CD4-positive, alpha-beta memory T cell (primary cell): Measurements from ENCODE around the gene TSPAN1. TPM values are rescaled to one million over a fixed set of nuclear protein-coding genes. Genes with fewer than 3 reads are reported as not detected.

Experiments used
- CTCF ChIA-PET: fragments of 350-600 bp; sonication (Branson Sonifier 250); formaldehyde crosslinking; loops from one replicate; lab custom pipeline; 2021; ENCODE audit warnings: inconsistent platforms; ENCODE audit not compliant: partially characterized antibody; lab: Charles Lee
- POLR2A ChIA-PET: fragments of 350-600 bp; sonication (Branson Sonifier 250); formaldehyde crosslinking; loops from one replicate; lab custom pipeline; 2021; ENCODE audit not compliant: partially characterized antibody; lab: Charles Lee
- DNase-seq, 5 donors: peaks; one replicate each; pipeline versions ENCODE4 v3.0.0 to v3.0.0-alpha.2; 2020 to 2022; ENCODE audit warnings: mixed read lengths in 1 of 5
- H3K27ac ChIP-seq: one replicate; pipeline ENCODE4 v1.7.0; 2013; ENCODE audit warnings: low read depth, low read length
- H3K27me3 ChIP-seq: 2 replicates; pipeline ENCODE4 v1.7.0; 2013; ENCODE audit warnings: mild to moderate bottlenecking, low read length, moderate library complexity; ENCODE audit not compliant: insufficient read depth
- H3K36me3 ChIP-seq: 2 replicates; pipeline ENCODE4 v1.7.0; 2013; ENCODE audit warnings: mild to moderate bottlenecking, low read length, moderate library complexity; ENCODE audit not compliant: insufficient read depth
- H3K4me1 ChIP-seq: 2 replicates; pipeline ENCODE4 v1.7.0; 2013; ENCODE audit warnings: mild to moderate bottlenecking, low read length, moderate library complexity; ENCODE audit not compliant: insufficient read depth
- H3K4me3 ChIP-seq, 2 donors: one replicate each; pipeline ENCODE4 v1.7.0; 2013; ENCODE audit warnings: low read length in 2 of 2, mild to moderate bottlenecking in 1 of 2
- H3K9me3 ChIP-seq, 2 donors: one replicate each; pipeline ENCODE4 v1.7.0; 2013; ENCODE audit warnings: low read length in 2 of 2, control low read depth in 1 of 2; ENCODE audit not compliant: control insufficient read depth in 1 of 2
- H3K27ac Mint-ChIP-seq, 7 donors: one replicate each; pipeline ENCODE4 v1.8.0; 2020 to 2021; ENCODE audit warnings: mixed read lengths in 7 of 7, mild to moderate bottlenecking in 6 of 7, inconsistent platforms in 3 of 7, moderate library complexity in 3 of 7
- H3K27me3 Mint-ChIP-seq, 2 donors: one replicate each; pipeline ENCODE4 v1.8.0; 2020 to 2021; ENCODE audit warnings: mixed read lengths in 2 of 2
- H3K36me3 Mint-ChIP-seq, 2 donors: one replicate each; pipeline ENCODE4 v1.8.0; 2020 to 2021; ENCODE audit warnings: mixed read lengths in 2 of 2, inconsistent platforms in 1 of 2, mild to moderate bottlenecking in 1 of 2
- H3K4me1 Mint-ChIP-seq, 4 donors: one replicate each; pipeline ENCODE4 v1.8.0; 2020 to 2021; ENCODE audit warnings: mixed read lengths in 4 of 4, mild to moderate bottlenecking in 1 of 4
- H3K4me3 Mint-ChIP-seq, 8 donors: one replicate each; pipeline ENCODE4 v1.8.0; 2020 to 2021; ENCODE audit warnings: mixed read lengths in 8 of 8, mild to moderate bottlenecking in 7 of 8, moderate library complexity in 6 of 8, inconsistent platforms in 3 of 8
- H3K9me3 Mint-ChIP-seq, 8 donors: one replicate each; pipeline ENCODE4 v1.8.0; 2020 to 2021; ENCODE audit warnings: mixed read lengths in 8 of 8, mild to moderate bottlenecking in 5 of 8, inconsistent platforms in 3 of 8, moderate library complexity in 1 of 8
- intact Hi-C: fragments of 100-400 bp; cut with micrococcal nuclease; formaldehyde crosslinking; loops from one replicate; pipeline ENCODE4 v1.15.1; 2023
- polyA plus RNA-seq, 2 donors: library from polyadenylated mRNA; unstranded; fragments of 300-500 nt; fragmentation: Illumina TruSeq; gene quantifications; one replicate each; pipeline ENCODE4 v1.2.3, GENCODE V29; 2021
- total RNA-seq, 2 experiments: library from RNA; stranded (reverse); gene quantifications; one replicate each; pipeline ENCODE4 v1.2.3, GENCODE V29; 2021

Gene TSPAN1
- total and polyA plus RNA-seq, 4 experiments from 2014 or later = not detected

GRCh38 chr1:46183079-46183847 lies 8.4 kb downstream of the TSPAN1 start:
- intact Hi-C loops = no loop called here
- Histone ChIP-seq H3K27me3 (no peaks in the 10 kb centered on the region), H3K4me3 (no peak overlapping the region), H3K9me3 (no peaks in the 10 kb centered on the region), H3K27ac (no peak overlapping the region), H3K36me3 (peaks cover under 1% of the 10 kb centered on the region), H3K4me1 (peaks cover 6% of the 10 kb centered on the region)
- Mint-ChIP-seq H3K27me3 (no peaks in the 10 kb centered on the region), H3K4me3 (no peak overlapping the region), H3K9me3 (no peaks in the 10 kb centered on the region), H3K27ac (peak overlapping the region in 1 of 7 donors; percentile 47), H3K4me1 (peaks cover 2 to 12% (median 8%) of the 10 kb centered on the region in 4 donors), H3K36me3 (peaks cover 8% of the 10 kb centered on the region in 2 donors)
- DNase-seq = no peak
- CTCF ChIA-PET = interaction anchor here (1.2 to 10.8 kb wide), 5 partner anchors 12 to 147 kb away, joined by 4 to 162 read pairs (median 13); no protein-coding TSS in a partner anchor
- POLR2A ChIA-PET = interaction anchor here (1.3 to 1.4 kb wide), 2 partner anchors 8 to 150 kb away, joined by 3 to 4 read pairs; partner anchors contain the start of gene TSPAN1

GRCh38 chr1:46183926-46184557 lies 9.2 kb downstream of the TSPAN1 start:
- no peak overlapping the region for H3K27ac Mint-ChIP-seq
- POLR2A ChIA-PET = interaction anchor here (1.3 to 1.4 kb wide), 2 partner anchors 9 to 150 kb away, joined by 3 to 4 read pairs; partner anchors contain the start of gene TSPAN1
- CTCF ChIA-PET = interaction anchor here (1.2 to 10.8 kb wide), 4 partner anchors 12 to 148 kb away, joined by 4 to 162 read pairs (median 12); no protein-coding TSS in a partner anchor

GRCh38 chr1:46184920-46185658 lies 10.2 kb downstream of the TSPAN1 start:
- intact Hi-C loops = no loop called here
- peaks cover 8% of the 10 kb centered on the region for H3K36me3 ChIP-seq
- Mint-ChIP-seq H3K27me3 (no peaks in the 10 kb centered on the region), H3K36me3 (peaks cover 15 to 19% of the 10 kb centered on the region in 2 donors), H3K9me3 (no peaks in the 10 kb centered on the region), H3K27ac (peak overlapping the region in 2 of 7 donors; percentile 46 to 68), H3K4me1 (peaks cover 2 to 12% (median 8%) of the 10 kb centered on the region in 4 donors), H3K4me3 (no peak overlapping the region)
- no peaks in the 10 kb centered on the region for H3K27me3 ChIP-seq
- H3K4me1 ChIP-seq = peaks cover 6% of the 10 kb centered on the region
- no peak overlapping the region for H3K4me3 ChIP-seq
- ChIA-PET CTCF (interaction anchor here (10.8 kb wide), 1 partner anchor 149 kb away, joined by 162 read pairs; no protein-coding TSS in a partner anchor), POLR2A (no interaction called here)
- no peaks in the 10 kb centered on the region for H3K9me3 ChIP-seq
- peak in 1 of 5 donors; percentile 8 for DNase-seq
- H3K27ac ChIP-seq = no peak overlapping the region

More at GRCh38 chr1:46183926-46184557, 9.2 kb downstream of the TSPAN1 start:
- Mint-ChIP-seq H3K4me3 (no peak overlapping the region), H3K36me3 (peaks cover 10 to 13% of the 10 kb centered on the region in 2 donors), H3K27me3 (no peaks in the 10 kb centered on the region), H3K4me1 (peaks cover 2 to 12% (median 8%) of the 10 kb centered on the region in 4 donors), H3K9me3 (no peaks in the 10 kb centered on the region)
- H3K27me3 ChIP-seq = no peaks in the 10 kb centered on the region
- H3K36me3 ChIP-seq = peaks cover 8% of the 10 kb centered on the region
- no peaks in the 10 kb centered on the region for H3K9me3 ChIP-seq
- intact Hi-C loops = no loop called here
- H3K4me3 ChIP-seq = no peak overlapping the region
- H3K4me1 ChIP-seq = peaks cover 6% of the 10 kb centered on the region
- no peak overlapping the region for H3K27ac ChIP-seq
- DNase-seq = no peak

GRCh38 chr1:46186076-46186475 lies 11.2 kb downstream of the TSPAN1 start:
- intact Hi-C loops = no loop called here
- POLR2A ChIA-PET = no interaction called here
- peaks cover 6% of the 10 kb centered on the region for H3K4me1 ChIP-seq
- Mint-ChIP-seq H3K9me3 (no peaks in the 10 kb centered on the region), H3K36me3 (peaks cover 16 to 25% of the 10 kb centered on the region in 2 donors), H3K27ac (peak overlapping the region in 1 of 7 donors; percentile 25), H3K4me1 (peaks cover 2 to 12% (median 8%) of the 10 kb centered on the region in 4 donors), H3K27me3 (no peaks in the 10 kb centered on the region), H3K4me3 (no peak overlapping the region)
- CTCF ChIA-PET = no interaction called here
- no peaks in the 10 kb centered on the region for H3K9me3 ChIP-seq
- H3K27me3 ChIP-seq = no peaks in the 10 kb centered on the region
- DNase-seq = no peak
- H3K36me3 ChIP-seq = peaks cover 16% of the 10 kb centered on the region
- no peak overlapping the region for H3K27ac ChIP-seq
- H3K4me3 ChIP-seq = no peak overlapping the region

- Histone ChIP-seq H3K4me3 (no peak overlapping the region), H3K27me3 (no peaks in the 10 kb centered on the region), H3K27ac (no peak overlapping the region), H3K36me3 (peaks cover 23% of the 10 kb centered on the region), H3K9me3 (no peaks in the 10 kb centered on the region), H3K4me1 (peaks cover 6% of the 10 kb centered on the region)
- Mint-ChIP-seq H3K27me3 (no peaks in the 10 kb centered on the region), H3K27ac (peak overlapping the region in 1 of 7 donors; percentile 65), H3K4me1 (peaks cover 2 to 12% (median 7%) of the 10 kb centered on the region in 4 donors), H3K9me3 (no peaks in the 10 kb centered on the region), H3K4me3 (no peak overlapping the region), H3K36me3 (peaks cover 19 to 35% of the 10 kb centered on the region in 2 donors)
- ChIA-PET CTCF (no interaction called here), POLR2A (interaction anchor here (2.3 kb wide), 1 partner anchor 11 kb away, joined by 6 read pairs; the partner anchor contains the start of gene POMGNT1)
- intact Hi-C loops = no loop called here
- DNase-seq = no peak
Observed at GRCh38 chr1:46187106-46187869, 12.4 kb downstream of the TSPAN1 start.

GRCh38 chr1:46188295-46189030 lies 13.6 kb downstream of the TSPAN1 start:
- ChIA-PET POLR2A (interaction anchor here (0.5 to 2.3 kb wide), 2 partner anchors 9 to 140 kb away, joined by 4 to 6 read pairs; partner anchors contain the start of gene POMGNT1), CTCF (no interaction called here)
- intact Hi-C loops = no loop called here
- Histone ChIP-seq H3K9me3 (no peaks in the 10 kb centered on the region), H3K27ac (no peak overlapping the region), H3K4me3 (no peak overlapping the region), H3K27me3 (no peaks in the 10 kb centered on the region), H3K36me3 (peaks cover 34% of the 10 kb centered on the region), H3K4me1 (peaks cover 6% of the 10 kb centered on the region)
- Mint-ChIP-seq H3K9me3 (no peaks in the 10 kb centered on the region), H3K4me3 (no peak overlapping the region), H3K36me3 (peaks cover 26 to 46% of the 10 kb centered on the region in 2 donors), H3K4me1 (peaks cover 2 to 12% (median 7%) of the 10 kb centered on the region in 4 donors), H3K27me3 (no peaks in the 10 kb centered on the region), H3K27ac (peak overlapping the region in 4 of 7 donors; percentile 2 to 44 (median 10))
- DNase-seq = no peak
